ENCODE results near the gene BRCA1.

BRCA1 gene

GRCh38 chr17:43044024-43044423 lies 81.1 kb downstream of the BRCA1 start:
- H3K9ac ChIP-seq (ENCODE audit: insufficient read length, low read depth) = no peak overlapping the region
- no peak for DNase-seq (ENCODE audit: low read depth, low spot score)

GRCh38 chr17:43043307-43043706 lies 81.9 kb downstream of the BRCA1 start:
- TF ChIP-seq YY1 (IDR thresholded peaks at IDR 0.05; ENCODE audit: insufficient read depth, insufficient read length) (no peak), SUZ12 (IDR thresholded peaks at IDR 0.05; ENCODE audit: extremely low read depth, insufficient read depth, insufficient read length) (no peak), ZNF274 (IDR thresholded peaks at IDR 0.05; ENCODE audit: low read depth, low read length) (no peak)
- Histone ChIP-seq H3K4me1 (ENCODE audit: insufficient read depth, insufficient read length) (peaks cover 4% of the 10 kb centered on the region), H3K9ac (ENCODE audit: insufficient read length, low read depth) (no peak overlapping the region), H3K36me3 (ENCODE audit: insufficient read depth, insufficient read length, low read length) (peaks cover 27% of the 10 kb centered on the region), H3K4me3 (ENCODE audit: insufficient read length, low read depth) (no peak overlapping the region), H3K9me3 (ENCODE audit: insufficient read depth, low read length) (no peaks in the 10 kb centered on the region), H3K27me3 (ENCODE audit: insufficient read depth, insufficient read length) (no peaks in the 10 kb centered on the region)
- no peak for DNase-seq (ENCODE audit: low read depth, low spot score)

More at GRCh38 chr17:43044024-43044423, 81.1 kb downstream of the BRCA1 start:
- TF ChIP-seq YY1 (IDR thresholded peaks at IDR 0.05; ENCODE audit: insufficient read depth, insufficient read length) = no peak
- TF ChIP-seq SUZ12 (IDR thresholded peaks at IDR 0.05; ENCODE audit: extremely low read depth, insufficient read depth, insufficient read length) = no peak
- TF ChIP-seq ZNF274 (IDR thresholded peaks at IDR 0.05; ENCODE audit: low read depth, low read length) = no peak
- H3K4me3 ChIP-seq (ENCODE audit: insufficient read length, low read depth) = no peak overlapping the region
- no peaks in the 10 kb centered on the region for H3K9me3 ChIP-seq (ENCODE audit: insufficient read depth, low read length)
- H3K4me1 ChIP-seq (ENCODE audit: insufficient read depth, insufficient read length) = peaks cover 4% of the 10 kb centered on the region
- H3K36me3 ChIP-seq (ENCODE audit: insufficient read depth, insufficient read length, low read length) = peaks cover 33% of the 10 kb centered on the region
- H3K27me3 ChIP-seq (ENCODE audit: insufficient read depth, insufficient read length) = no peaks in the 10 kb centered on the region

GRCh38 chr17:43042025-43042628 lies 83.0 kb downstream of the BRCA1 start:
- H3K4me3 ChIP-seq (ENCODE audit: insufficient read length, low read depth) = no peak overlapping the region
- no peaks in the 10 kb centered on the region for H3K27me3 ChIP-seq (ENCODE audit: insufficient read depth, insufficient read length)
- TF ChIP-seq SUZ12 (IDR thresholded peaks at IDR 0.05; ENCODE audit: extremely low read depth, insufficient read depth, insufficient read length) (no peak), ZNF274 (IDR thresholded peaks at IDR 0.05; ENCODE audit: low read depth, low read length) (no peak), YY1 (IDR thresholded peaks at IDR 0.05; ENCODE audit: insufficient read depth, insufficient read length) (no peak)
- no peak overlapping the region for H3K9ac ChIP-seq (ENCODE audit: insufficient read length, low read depth)
- H3K36me3 ChIP-seq (ENCODE audit: insufficient read depth, insufficient read length, low read length) = peaks cover 22% of the 10 kb centered on the region
- H3K4me1 ChIP-seq (ENCODE audit: insufficient read depth, insufficient read length) = peaks cover 5% of the 10 kb centered on the region
- DNase-seq (ENCODE audit: low read depth, low spot score) = no peak
- H3K9me3 ChIP-seq (ENCODE audit: insufficient read depth, low read length) = no peaks in the 10 kb centered on the region

- H3K9me3 ChIP-seq (ENCODE audit: insufficient read depth, low read length) = no peaks in the 10 kb centered on the region
- no peaks in the 10 kb centered on the region for H3K27me3 ChIP-seq (ENCODE audit: insufficient read depth, insufficient read length)
- H3K36me3 ChIP-seq (ENCODE audit: insufficient read depth, insufficient read length, low read length) = peaks cover 19% of the 10 kb centered on the region
- peaks cover 7% of the 10 kb centered on the region for H3K4me1 ChIP-seq (ENCODE audit: insufficient read depth, insufficient read length)
- no peak for DNase-seq (ENCODE audit: low read depth, low spot score)
- H3K4me3 ChIP-seq (ENCODE audit: insufficient read length, low read depth) = no peak overlapping the region
- TF ChIP-seq SUZ12 (IDR thresholded peaks at IDR 0.05; ENCODE audit: extremely low read depth, insufficient read depth, insufficient read length) (no peak), ZNF274 (IDR thresholded peaks at IDR 0.05; ENCODE audit: low read depth, low read length) (no peak)
- H3K9ac ChIP-seq (ENCODE audit: insufficient read length, low read depth) = no peak overlapping the region
Observed at GRCh38 chr17:43040655-43041054, 84.5 kb downstream of the BRCA1 start.

GRCh38 chr17:43039646-43040045 lies 85.5 kb downstream of the BRCA1 start:
- Histone ChIP-seq H3K4me3 (ENCODE audit: insufficient read length, low read depth) (no peak overlapping the region), H3K9me3 (ENCODE audit: insufficient read depth, low read length) (no peaks in the 10 kb centered on the region), H3K9ac (ENCODE audit: insufficient read length, low read depth) (no peak overlapping the region), H3K4me1 (ENCODE audit: insufficient read depth, insufficient read length) (peaks cover 11% of the 10 kb centered on the region), H3K36me3 (ENCODE audit: insufficient read depth, insufficient read length, low read length) (peaks cover 11% of the 10 kb centered on the region), H3K27me3 (ENCODE audit: insufficient read depth, insufficient read length) (no peaks in the 10 kb centered on the region)
- no peak for DNase-seq (ENCODE audit: low read depth, low spot score)
- TF ChIP-seq SUZ12 (IDR thresholded peaks at IDR 0.05; ENCODE audit: extremely low read depth, insufficient read depth, insufficient read length) (no peak), ZNF274 (IDR thresholded peaks at IDR 0.05; ENCODE audit: low read depth, low read length) (no peak), YY1 (IDR thresholded peaks at IDR 0.05; ENCODE audit: insufficient read depth, insufficient read length) (no peak)

GRCh38 chr17:43034894-43035293 lies 90.3 kb downstream of the BRCA1 start:
- no peak for DNase-seq (ENCODE audit: low read depth, low spot score)
- peaks cover 24% of the 10 kb centered on the region for H3K4me1 ChIP-seq (ENCODE audit: insufficient read depth, insufficient read length)

GRCh38 chr17:43033948-43034881 lies 90.9 kb downstream of the BRCA1 start:
- no peak for DNase-seq (ENCODE audit: low read depth, low spot score)
- Histone ChIP-seq H3K9me3 (ENCODE audit: insufficient read depth, low read length) (no peaks in the 10 kb centered on the region), H3K9ac (ENCODE audit: insufficient read length, low read depth) (peak overlapping the region; percentile 52), H3K36me3 (ENCODE audit: insufficient read depth, insufficient read length, low read length) (peaks cover 3% of the 10 kb centered on the region), H3K4me3 (ENCODE audit: insufficient read length, low read depth) (peak overlapping the region; percentile 33), H3K27me3 (ENCODE audit: insufficient read depth, insufficient read length) (no peaks in the 10 kb centered on the region), H3K4me1 (ENCODE audit: insufficient read depth, insufficient read length) (peaks cover 25% of the 10 kb centered on the region)
- no peak for TF ChIP-seq SUZ12 (IDR thresholded peaks at IDR 0.05; ENCODE audit: extremely low read depth, insufficient read depth, insufficient read length)
- TF ChIP-seq YY1 (IDR thresholded peaks at IDR 0.05; ENCODE audit: insufficient read depth, insufficient read length) = no peak
- TF ChIP-seq ZNF274 (IDR thresholded peaks at IDR 0.05; ENCODE audit: low read depth, low read length) = no peak

More at GRCh38 chr17:43034894-43035293, 90.3 kb downstream of the BRCA1 start:
- TF ChIP-seq ZNF274 (IDR thresholded peaks at IDR 0.05; ENCODE audit: low read depth, low read length) (no peak), SUZ12 (IDR thresholded peaks at IDR 0.05; ENCODE audit: extremely low read depth, insufficient read depth, insufficient read length) (no peak), YY1 (IDR thresholded peaks at IDR 0.05; ENCODE audit: insufficient read depth, insufficient read length) (no peak)
- H3K27me3 ChIP-seq (ENCODE audit: insufficient read depth, insufficient read length) = no peaks in the 10 kb centered on the region
- H3K36me3 ChIP-seq (ENCODE audit: insufficient read depth, insufficient read length, low read length) = peaks cover 3% of the 10 kb centered on the region
- no peaks in the 10 kb centered on the region for H3K9me3 ChIP-seq (ENCODE audit: insufficient read depth, low read length)
- peak overlapping the region; percentile 33 for H3K4me3 ChIP-seq (ENCODE audit: insufficient read length, low read depth)
- H3K9ac ChIP-seq (ENCODE audit: insufficient read length, low read depth) = peak overlapping the region; percentile 52
